HG02678 (cell line): ENCODE measurements around the gene SLC23A2.
"Not testable (repeated sequence)": the region's sequence is repeated elsewhere in the genome, so short reads cannot be mapped to it uniquely, and the experiment has no call there.

Experiments
- ATAC-seq: cut with Tn5 transposase; IDR thresholded peaks from one replicate; pipeline ENCODE4 v1.9.1; 2021; ENCODE audit warnings: mild to moderate bottlenecking, moderate library complexity; ENCODE audit not compliant: unreplicated experiment

The SLC23A2 gene

DNA sequence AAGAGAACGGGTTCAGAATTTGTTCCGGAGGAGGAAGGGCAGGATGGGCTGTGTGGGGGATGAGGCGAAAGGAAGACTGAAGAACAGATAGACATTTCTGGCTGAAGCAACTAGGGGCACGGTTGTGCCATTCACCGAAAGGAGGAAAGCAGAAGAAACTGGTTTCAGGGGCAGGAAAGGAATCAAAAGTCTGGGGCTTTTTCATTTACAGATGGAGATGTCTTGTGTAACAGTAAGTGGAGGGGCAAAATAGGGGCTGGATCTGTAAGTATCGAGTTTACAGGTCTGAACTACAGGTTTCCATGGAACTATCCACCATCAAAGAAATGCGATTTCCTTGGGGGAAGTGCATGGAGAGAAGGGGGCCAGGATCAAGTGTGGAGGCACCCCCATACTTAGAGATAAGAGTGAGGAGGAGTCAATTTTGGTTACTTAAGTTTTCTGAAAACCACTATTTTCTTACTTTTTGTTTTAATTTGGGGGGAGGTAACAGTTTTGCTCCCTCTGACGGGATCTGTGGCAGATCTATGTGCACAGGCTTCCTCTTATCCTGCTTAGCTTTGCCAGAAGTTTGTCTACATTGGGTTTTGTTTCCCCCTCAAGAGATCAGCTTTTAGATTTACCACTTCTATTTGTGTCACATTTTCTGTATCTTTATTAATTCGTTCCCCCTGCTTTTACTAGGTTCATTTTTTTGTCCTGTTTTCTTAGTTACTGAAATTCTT lies 120.1 kb downstream of the SLC23A2 start:
- no peak for ATAC-seq

GRCh38 chr20:4880051-4880450 lies 121.3 kb downstream of the SLC23A2 start:
- no peak for ATAC-seq

DNA sequence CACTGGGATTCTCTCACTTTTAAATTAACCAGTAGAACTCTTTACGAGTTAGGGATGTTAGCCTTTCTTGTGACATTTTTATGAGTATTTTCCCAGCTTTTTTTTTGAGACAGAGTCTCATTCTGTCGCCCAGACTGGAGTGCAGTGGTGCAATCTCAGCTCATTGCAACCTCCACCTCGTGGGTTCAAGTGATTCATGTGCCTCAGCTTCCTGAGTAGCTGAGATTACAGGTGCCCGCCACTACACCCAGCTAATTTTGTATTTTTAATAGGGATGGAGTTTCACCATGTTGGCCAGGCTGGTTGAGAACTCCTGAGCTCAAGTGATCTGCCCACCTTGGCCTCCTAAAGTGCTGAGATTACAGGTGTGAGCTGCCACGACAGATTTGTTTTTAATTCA lies 123.2 kb downstream of the SLC23A2 start:
- ATAC-seq = not testable (repeated sequence)

DNA sequence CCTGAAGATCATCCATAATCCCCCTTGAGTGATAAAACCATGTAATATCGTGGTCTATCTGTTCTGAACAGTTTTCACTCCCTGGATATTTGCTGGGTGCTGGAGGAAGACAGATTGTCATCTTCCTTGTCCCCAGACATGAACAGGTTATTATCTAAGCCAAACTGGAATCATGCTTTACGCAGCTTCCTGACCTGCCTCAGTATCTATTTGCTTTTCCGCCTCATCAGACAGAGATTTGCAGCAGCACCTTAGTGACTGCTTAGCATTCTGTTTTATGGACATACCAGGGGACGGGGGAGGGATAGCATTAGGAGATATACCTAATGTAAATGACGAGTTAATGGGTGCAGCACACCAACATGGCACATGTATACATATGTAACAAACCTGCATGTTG lies 124.6 kb downstream of the SLC23A2 start:
- ATAC-seq = no peak

DNA sequence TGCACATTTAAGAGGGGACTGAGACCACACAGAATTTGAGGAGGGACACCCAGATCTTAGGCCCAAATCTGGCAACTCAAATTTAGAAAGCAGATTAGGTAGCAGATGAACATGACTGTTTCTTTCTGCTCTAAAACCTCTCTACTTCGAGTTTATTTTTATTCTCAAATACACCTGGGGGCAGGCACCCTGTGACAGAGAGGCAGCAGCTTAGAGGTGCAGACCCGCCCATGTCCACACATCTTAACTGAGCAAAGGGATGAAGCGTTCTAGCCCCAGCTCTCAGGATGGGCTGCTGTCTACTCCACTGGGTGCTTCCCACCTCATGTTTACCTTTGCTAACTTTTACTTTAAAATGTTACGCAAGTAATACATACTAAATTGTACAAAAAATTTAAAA lies 125.0 kb downstream of the SLC23A2 start:
- no peak for ATAC-seq

- ATAC-seq = no peak
Measured at GRCh38 chr20:4875578-4876067, 125.7 kb downstream of the SLC23A2 start.

- ATAC-seq = no peak
Measured at GRCh38 chr20:4873396-4873795, 127.9 kb downstream of the SLC23A2 start.

GRCh38 chr20:4871486-4871885 lies 129.8 kb downstream of the SLC23A2 start:
- ATAC-seq = no peak

GRCh38 chr20:4870906-4871305 lies 130.4 kb downstream of the SLC23A2 start:
- no peak for ATAC-seq

DNA sequence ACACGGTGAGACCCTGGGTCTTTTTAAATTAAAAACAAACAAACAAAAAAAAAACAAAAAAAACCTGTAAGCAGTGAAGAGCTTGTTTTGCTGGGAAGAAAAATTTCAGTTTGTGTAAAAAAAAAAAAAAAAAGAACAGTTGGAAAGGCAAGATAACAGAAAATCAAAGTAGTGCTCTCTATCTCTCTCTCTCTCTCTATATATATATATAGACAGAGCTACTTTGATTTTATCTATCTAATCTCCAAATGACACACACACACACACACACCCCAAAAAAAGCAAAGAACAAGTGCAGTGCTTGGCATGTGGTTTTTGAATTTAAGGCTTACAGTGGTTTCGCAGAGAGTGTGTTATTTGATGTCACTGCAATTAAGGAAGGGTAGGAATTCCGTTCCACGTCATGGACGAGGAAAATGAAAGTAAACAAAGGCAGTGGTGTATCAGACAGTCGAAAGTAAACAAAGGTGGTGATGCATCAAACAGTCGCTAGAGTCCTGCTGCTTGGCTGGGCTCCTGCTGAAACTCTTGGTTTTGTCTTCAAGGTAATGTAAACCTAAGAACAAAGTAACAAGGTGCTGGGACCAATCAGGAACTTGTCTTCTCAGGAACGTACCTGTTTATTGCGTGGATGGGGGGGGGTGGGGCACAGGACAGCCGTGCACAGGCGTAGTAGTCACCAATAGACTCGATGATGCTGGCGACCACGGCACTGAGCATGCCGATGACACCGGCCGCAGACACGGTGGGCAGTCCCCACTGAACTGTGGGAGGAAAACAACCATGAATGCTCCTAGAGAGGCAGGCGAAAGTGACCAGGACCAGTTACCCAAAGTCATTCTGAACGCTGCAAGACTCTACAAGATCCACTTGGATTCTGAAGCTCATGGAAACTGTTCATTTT lies 131.8 kb downstream of the SLC23A2 start:
- ATAC-seq = no peak

- no peak for ATAC-seq
Measured at GRCh38 chr20:4867051-4867450, 134.3 kb downstream of the SLC23A2 start.

- ATAC-seq = no peak
Measured at GRCh38 chr20:4866429-4866828, 134.9 kb downstream of the SLC23A2 start.

- no peak for ATAC-seq
Measured at GRCh38 chr20:4864311-4864752, 137.0 kb downstream of the SLC23A2 start.

DNA sequence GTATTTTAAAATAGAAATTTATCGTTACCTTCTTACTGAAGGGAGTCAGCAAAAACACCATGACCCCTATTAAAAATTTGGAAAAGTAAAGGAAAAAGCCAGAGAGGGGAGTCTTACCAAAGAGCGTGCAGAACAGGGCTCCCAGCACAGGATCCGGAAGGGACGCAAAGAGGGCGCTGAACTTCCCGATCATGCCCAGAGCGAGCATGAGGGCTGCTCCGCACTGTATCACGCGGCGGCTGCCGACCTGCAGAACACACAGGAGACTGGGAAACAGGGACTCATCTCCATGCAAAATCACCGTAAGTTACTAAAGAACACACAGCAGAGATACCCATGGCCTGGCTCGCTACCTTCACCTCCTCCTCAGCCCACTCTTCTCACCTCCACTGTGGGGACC lies 138.6 kb downstream of the SLC23A2 start:
- no peak for ATAC-seq

- ATAC-seq = no peak
Measured at GRCh38 chr20:4861961-4862360, 139.3 kb downstream of the SLC23A2 start.

DNA sequence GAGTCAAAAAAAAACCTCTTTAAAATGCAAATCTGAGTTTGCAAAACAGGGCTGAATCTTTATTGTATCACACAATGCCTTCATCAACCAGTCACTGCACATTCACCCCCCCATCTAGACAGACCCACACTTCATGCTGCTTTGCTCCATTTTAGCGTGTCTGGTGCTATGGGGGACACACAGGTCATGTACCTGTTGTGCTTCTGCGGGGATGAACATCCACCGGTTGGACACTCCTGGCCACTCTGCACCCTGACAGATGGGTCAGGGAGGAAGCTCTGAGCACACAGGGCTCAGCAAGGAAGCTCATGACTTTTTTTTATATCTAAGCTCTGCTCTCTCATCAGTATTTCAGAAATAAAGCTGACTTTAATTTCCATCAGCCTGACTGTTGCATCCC lies 143.3 kb downstream of the SLC23A2 start:
- no peak for ATAC-seq

DNA sequence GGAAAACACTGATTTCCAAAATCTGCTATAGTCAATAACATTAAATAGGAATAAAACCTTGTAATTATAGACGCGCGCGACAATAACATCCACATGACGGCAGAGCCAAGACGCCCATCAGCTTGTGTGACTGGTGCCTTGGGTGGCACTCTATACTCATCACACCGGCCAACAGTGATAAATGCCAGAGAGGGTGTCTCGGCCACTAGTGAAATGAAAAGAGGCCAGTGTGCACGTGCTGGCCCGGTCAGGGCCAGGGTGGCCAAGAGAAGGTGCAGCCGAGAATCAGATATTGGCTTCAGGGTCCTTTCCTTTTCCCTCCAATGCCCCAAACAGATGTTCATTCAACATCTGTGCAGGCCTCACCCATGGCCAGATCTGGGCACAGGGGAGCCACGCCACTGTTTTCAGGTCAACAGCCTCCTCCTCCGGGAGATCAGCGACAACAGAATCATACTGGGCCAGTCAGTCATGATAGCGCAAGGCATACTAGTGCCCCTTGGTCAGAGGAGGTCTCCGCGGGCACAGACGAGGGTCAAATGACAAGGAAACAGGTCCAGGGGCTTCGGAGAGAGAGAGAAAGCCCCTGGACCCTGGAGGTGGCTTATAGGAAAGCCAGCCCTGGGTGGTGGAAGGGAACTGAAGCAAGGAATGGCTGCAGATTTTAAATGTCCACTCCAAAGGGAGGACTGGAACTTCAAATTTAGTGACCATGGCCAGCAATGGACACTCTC lies 145.1 kb downstream of the SLC23A2 start:
- no peak for ATAC-seq

DNA sequence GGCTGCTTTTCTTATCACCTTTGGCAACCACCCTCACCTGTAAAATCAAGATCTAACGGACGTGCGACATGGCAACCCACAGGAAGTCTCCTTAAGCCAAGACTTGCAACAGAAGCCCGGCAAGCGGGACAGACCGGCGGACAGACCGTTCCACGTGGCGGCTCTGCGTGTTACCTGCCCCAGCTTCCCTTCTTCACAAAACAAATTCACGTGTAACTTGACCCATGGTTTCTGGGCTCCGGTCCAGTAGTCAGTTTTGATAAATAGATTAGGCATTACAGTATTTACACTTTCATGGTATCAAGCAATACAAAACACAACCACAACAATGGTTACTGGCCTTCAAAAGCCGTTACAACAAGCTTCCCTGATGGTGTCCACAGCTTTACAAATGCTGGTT lies 145.8 kb downstream of the SLC23A2 start:
- ATAC-seq = no peak

GRCh38 chr20:4855097-4855496 lies 146.2 kb downstream of the SLC23A2 start:
- no peak for ATAC-seq

GRCh38 chr20:4854561-4854901 lies 146.8 kb downstream of the SLC23A2 start:
- ATAC-seq = no peak
